C4-2B (cell line): ENCODE measurements around the gene HAUS1.

ENCODE experiments used
- CTCF ChIP-seq: fragments of 450-650 bp; conservative IDR thresholded peaks from 2 replicates; pipeline ENCODE4 v1.5.1; 2017; ENCODE audit warnings: mild to moderate bottlenecking
- ZFX ChIP-seq: fragments of 450-650 bp; IDR thresholded peaks from 2 replicates; pipeline ENCODE4 v1.6.1; 2017

- TF ChIP-seq CTCF (no peak), ZFX (no peak)
These were observed 35.4 kb upstream of the HAUS1 start for GRCh38 chr18:46068763-46069162.
